Measurements from ENCODE around the gene MAPT.

- TF ChIP-seq EZH2 (optimal IDR thresholded peaks at IDR 0.05; ENCODE audit: low read depth, low read length) (no peak), EZH2phosphoT487 (IDR thresholded peaks at IDR 0.05; ENCODE audit: low read length) (no peak)
- TF ChIP-seq, protein P1, sequence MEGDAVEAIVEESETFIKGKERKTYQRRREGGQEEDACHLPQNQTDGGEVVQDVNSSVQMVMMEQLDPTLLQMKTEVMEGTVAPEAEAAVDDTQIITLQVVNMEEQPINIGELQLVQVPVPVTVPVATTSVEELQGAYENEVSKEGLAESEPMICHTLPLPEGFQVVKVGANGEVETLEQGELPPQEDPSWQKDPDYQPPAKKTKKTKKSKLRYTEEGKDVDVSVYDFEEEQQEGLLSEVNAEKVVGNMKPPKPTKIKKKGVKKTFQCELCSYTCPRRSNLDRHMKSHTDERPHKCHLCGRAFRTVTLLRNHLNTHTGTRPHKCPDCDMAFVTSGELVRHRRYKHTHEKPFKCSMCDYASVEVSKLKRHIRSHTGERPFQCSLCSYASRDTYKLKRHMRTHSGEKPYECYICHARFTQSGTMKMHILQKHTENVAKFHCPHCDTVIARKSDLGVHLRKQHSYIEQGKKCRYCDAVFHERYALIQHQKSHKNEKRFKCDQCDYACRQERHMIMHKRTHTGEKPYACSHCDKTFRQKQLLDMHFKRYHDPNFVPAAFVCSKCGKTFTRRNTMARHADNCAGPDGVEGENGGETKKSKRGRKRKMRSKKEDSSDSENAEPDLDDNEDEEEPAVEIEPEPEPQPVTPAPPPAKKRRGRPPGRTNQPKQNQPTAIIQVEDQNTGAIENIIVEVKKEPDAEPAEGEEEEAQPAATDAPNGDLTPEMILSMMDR (IDR thresholded peaks at IDR 0.05; ENCODE audit: low read length), result no peak
These were observed 78.2 kb downstream of the MAPT start for GRCh38 chr17:45972531-45972930.
